GM21526 (cell line): Measurements from ENCODE around the gene FRMD4B.
A peak's percentile ranks its signal among the peaks of the same experiment; 100 is the strongest.
"Not testable (repeated sequence)": the region's sequence is repeated elsewhere in the genome, so short reads cannot be mapped to it uniquely, and the experiment has no call there.

Source experiments
- ATAC-seq: cut with Tn5 transposase; IDR thresholded peaks from one replicate; pipeline ENCODE4 v1.9.1; 2021; ENCODE audit warnings: moderate library complexity; ENCODE audit not compliant: unreplicated experiment, low FRiP score

Gene FRMD4B

GRCh38 chr3:69292185-69292584 lies 93.7 kb downstream of the FRMD4B start:
- no peak for ATAC-seq

GRCh38 chr3:69290430-69290829 lies 95.5 kb downstream of the FRMD4B start:
- no peak for ATAC-seq

DNA sequence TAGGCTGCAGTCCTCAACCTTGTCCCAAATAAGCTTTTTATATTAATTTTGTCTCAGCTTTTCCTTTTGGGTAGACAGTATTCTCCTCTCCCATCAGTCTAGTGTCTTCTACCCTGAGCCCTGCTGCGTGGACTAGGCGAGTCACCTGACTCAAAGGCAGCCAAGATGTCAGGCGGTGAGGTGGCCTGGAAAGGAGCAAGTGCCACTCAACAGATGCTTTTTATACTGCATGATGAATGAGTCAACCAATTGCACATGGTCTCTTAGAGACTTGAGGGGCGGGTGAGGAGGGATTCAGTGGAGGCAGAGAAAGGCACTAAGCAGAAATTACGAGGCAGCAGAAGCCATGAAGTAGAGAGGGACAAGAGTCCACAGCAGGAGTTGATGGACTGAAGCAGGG lies 95.9 kb downstream of the FRMD4B start:
- ATAC-seq: no peak

GRCh38 chr3:69288161-69288895 lies 97.6 kb downstream of the FRMD4B start:
- peak; percentile 90 for ATAC-seq

- no peak for ATAC-seq
Measured at GRCh38 chr3:69283913-69284611, 101.8 kb downstream of the FRMD4B start.

GRCh38 chr3:69283496-69283895 lies 102.4 kb downstream of the FRMD4B start:
- no peak for ATAC-seq

- ATAC-seq: no peak
Measured at GRCh38 chr3:69282181-69282580, 103.7 kb downstream of the FRMD4B start.

- not testable (repeated sequence) for ATAC-seq
Measured at GRCh38 chr3:69277403-69277802, 108.5 kb downstream of the FRMD4B start.

DNA sequence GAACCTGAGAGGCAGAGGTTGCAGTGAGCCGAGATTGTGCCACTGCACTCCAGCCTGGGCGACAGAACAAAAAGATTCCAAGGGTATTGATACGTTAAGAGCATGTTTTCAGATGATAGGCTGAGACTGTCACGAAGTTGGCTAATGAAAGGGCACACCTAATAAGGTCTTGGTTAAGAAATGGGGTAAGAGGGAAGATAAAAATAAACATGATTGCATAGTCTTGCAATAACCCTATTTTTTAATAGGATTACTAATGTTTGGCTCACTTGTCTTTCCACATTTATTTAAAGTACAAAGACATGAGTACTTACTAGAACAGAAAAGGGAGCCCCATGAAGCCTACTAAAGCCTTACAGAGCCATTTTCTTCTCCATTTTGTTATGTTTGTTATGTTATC lies 109.0 kb downstream of the FRMD4B start:
- ATAC-seq: no peak

- not testable (repeated sequence) for ATAC-seq
Measured at GRCh38 chr3:69276191-69276590, 109.7 kb downstream of the FRMD4B start.

- no peak for ATAC-seq
Measured at GRCh38 chr3:69273896-69274295, 112.0 kb downstream of the FRMD4B start.

DNA sequence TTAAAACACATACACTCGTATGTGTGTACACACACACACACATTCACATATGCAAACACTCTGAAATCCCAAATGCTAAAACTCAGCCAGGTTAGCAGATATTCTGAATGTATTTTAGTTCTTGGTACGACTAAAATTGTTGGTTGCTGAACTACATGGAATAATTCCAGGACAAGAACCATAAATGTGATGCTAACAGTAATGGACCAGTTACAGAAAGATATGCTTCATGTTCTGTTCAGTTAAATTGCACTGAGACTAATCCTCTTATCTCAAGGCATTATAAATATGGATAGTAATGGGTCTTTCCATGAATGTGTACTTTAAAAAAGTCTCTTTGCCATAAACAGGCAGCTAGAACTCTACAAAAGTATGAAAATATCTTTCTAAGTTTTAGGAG lies 113.3 kb downstream of the FRMD4B start:
- ATAC-seq: no peak

DNA sequence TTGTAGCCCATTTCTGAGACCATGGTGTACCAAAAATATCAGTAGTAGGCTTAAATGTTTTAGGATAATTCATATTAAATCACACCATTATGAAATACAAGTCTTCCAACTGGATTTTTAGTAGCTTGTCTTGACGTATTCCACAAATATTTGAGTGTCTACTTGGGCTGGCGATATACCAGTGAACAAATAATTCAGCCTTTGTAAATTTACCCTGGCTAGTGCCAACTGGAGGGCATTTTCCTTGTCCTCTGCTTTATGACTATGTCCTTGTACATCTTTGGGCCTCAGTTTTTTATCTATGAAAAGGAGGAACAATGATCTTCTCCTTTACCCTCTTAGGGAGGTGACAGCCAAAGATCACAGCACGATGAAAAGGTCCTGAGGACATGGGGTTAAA lies 114.8 kb downstream of the FRMD4B start:
- no peak for ATAC-seq

DNA sequence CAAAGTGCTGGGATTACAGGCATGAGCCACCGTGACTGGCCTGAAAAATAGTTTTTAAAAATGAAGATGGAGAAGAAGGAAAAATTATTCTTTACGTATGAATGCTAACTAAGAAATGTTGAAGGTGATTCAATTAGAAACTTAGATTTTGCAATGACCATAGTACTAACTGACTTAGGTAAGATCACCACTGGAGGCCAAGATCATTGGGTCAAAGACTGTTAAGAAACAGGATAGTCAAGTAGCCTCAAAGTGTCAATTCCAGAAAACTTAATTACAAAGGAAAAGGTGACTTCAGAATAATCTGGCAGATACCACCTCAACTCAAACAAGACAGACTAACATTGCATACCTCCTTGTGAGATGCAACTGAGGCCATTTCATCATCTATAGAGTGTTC lies 119.3 kb downstream of the FRMD4B start:
- no peak for ATAC-seq

- not testable (repeated sequence) for ATAC-seq
Measured at GRCh38 chr3:69266071-69266470, 119.8 kb downstream of the FRMD4B start.

DNA sequence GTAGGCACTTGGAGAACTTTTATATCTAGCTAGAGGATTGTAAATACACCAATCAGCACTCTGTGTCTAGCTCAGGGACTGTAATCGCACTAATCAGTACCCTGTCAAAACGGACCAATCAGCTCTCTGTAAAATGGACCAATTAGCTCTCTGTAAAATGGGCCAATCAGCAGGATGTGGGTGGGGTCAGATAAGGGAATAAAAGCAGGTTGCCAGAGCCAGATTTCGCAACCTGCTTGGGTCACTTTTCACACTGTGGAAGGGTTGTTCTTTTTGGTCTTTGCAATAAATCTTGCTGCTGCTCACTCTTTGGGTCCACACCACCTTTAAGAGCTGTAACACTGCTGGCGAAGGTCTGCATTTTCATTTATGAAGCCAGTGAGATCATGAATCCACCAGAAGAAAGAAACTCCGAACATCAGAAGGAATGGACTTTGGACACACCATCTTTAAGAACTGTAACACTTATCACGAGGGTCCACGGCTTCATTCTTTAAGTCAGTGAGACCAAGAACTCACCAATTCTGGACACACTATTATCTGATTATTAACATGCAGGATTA lies 125.0 kb downstream of the FRMD4B start:
- not testable (repeated sequence) for ATAC-seq

DNA sequence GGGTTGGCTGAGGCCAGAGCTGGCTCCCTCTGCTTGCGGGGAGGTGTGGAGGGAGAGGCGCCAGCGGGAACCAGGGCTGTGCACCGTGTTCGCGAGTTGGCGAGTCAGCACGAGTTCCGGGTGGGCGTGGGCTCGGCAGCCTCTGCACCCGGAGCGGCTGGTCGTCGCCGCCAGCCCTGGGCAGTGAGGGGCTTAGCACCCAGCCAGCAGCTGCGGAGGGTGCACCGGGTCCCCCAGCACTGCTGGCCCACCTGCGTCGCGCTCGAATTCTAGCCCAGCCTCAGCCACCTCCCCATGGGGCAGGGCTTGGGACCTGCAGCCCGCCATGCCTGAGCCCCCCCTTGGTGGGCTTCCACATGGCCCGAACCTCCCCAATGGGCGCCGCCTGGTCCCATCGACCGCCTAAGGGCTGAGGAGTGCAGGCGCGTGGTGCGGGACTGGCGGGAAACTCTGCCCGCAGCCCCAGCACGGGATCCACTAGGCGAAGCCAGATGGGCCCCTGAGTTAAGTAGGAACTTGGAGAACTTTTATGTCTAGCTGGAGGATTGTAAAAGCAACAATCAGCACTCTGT lies 125.6 kb downstream of the FRMD4B start:
- no peak for ATAC-seq

DNA sequence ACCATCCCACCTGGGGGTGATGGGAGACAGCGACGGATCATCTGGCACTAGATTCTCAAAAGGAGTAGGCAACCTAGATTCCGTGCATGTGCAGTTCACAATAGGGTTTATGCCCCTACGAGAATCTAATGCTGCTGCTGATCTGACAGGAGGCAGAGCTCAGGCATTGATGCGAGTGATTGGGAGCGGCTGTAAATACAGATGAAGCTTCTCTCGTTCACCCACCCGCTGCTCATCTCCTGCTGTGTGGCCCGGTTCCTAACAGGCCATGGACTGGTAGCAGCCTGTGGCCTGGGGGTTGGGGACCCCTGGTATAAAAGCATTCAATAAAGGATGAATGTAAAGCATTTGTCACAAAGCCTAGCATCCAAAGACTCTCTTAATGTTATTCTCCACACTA lies 126.8 kb downstream of the FRMD4B start:
- no peak for ATAC-seq

- ATAC-seq: no peak
Measured at GRCh38 chr3:69255928-69256327, 130.0 kb downstream of the FRMD4B start.

GRCh38 chr3:69254351-69254750 lies 131.5 kb downstream of the FRMD4B start:
- no peak for ATAC-seq

GRCh38 chr3:69252631-69253030 lies 133.3 kb downstream of the FRMD4B start:
- no peak for ATAC-seq
